Measurements from ENCODE around the gene EGLN2. TPM values are rescaled to one million over a fixed set of nuclear protein-coding genes. Genes with fewer than 3 reads are reported as not detected.
"Not testable (repeated sequence)": the region's sequence is repeated elsewhere in the genome, so short reads cannot be mapped to it uniquely, and the experiment has no call there.

EGLN2 gene
- total RNA-seq, 1 donor from 2014 or later, result 83.1 TPM

DNA sequence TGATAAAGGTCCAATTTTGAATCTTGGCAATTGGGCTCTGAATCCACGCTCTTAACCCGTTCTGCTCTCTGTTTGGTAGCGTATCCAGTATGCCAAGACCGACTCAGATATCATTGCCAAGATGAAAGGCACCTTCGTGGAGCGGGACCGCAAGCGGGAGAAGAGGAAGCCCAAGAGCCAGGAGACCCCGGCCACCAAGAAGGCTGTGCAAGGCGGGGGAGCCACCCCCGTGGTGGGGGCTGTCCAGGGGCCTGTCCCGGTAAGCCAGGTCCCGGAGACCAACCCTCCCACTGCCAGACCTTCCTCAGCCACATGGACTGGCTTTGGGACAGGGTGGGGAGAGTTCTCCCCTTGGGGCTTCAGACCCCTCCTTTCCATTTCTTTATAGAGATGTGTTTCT lies 39.6 kb upstream of the EGLN2 start:
- Mint-ChIP-seq H3K27ac (ENCODE audit: unreplicated experiment) (no peak overlapping the region), H3K4me1 (ENCODE audit: low read depth) (peaks cover 15% of the 10 kb centered on the region), H3K36me3 (ENCODE audit: low read depth) (peaks cover 47% of the 10 kb centered on the region), H3K4me3 (ENCODE audit: unreplicated experiment) (no peak overlapping the region), H3K27me3 (ENCODE audit: low read depth) (no peaks in the 10 kb centered on the region), H3K9me3 (ENCODE audit: low read depth) (no peaks in the 10 kb centered on the region)
- TF ChIP-seq, protein P1, sequence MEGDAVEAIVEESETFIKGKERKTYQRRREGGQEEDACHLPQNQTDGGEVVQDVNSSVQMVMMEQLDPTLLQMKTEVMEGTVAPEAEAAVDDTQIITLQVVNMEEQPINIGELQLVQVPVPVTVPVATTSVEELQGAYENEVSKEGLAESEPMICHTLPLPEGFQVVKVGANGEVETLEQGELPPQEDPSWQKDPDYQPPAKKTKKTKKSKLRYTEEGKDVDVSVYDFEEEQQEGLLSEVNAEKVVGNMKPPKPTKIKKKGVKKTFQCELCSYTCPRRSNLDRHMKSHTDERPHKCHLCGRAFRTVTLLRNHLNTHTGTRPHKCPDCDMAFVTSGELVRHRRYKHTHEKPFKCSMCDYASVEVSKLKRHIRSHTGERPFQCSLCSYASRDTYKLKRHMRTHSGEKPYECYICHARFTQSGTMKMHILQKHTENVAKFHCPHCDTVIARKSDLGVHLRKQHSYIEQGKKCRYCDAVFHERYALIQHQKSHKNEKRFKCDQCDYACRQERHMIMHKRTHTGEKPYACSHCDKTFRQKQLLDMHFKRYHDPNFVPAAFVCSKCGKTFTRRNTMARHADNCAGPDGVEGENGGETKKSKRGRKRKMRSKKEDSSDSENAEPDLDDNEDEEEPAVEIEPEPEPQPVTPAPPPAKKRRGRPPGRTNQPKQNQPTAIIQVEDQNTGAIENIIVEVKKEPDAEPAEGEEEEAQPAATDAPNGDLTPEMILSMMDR (IDR thresholded peaks at IDR 0.05), result no peak
- DNase-seq (ENCODE audit: low spot score), result no peak

DNA sequence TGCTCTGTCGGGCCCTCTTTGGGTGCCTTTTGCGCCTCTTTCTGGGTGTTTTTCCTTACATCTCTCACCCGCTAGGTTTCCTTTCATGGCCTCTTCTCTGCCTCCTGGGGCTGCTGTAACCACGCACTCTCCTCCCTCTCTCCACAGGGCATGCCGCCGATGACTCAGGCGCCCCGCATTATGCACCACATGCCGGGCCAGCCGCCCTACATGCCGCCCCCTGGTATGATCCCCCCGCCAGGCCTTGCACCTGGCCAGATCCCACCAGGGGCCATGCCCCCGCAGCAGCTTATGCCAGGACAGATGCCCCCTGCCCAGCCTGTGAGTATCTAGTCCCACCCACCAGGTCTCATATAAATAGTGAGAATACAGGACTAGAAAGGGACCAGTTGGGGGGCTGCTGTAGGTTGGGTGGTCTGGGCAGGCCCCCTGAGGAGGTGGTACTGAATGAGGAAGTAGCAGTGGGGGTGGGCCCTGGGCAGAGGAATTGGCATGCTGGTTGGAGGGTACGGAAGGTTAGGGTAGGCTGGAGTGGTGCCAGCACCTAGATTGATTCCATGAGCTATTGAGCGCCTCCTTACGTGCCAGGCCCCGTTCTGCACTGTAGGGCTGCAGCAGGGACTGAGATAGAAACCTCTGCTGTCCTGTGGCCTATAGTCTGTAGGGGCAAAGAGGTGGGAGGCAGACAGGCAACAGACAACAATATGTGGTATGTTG lies 36.1 kb upstream of the EGLN2 start:
- no peak for DNase-seq (ENCODE audit: low spot score)
- H3K4me3 Mint-ChIP-seq (ENCODE audit: unreplicated experiment), result no peak overlapping the region
- H3K27me3 Mint-ChIP-seq (ENCODE audit: low read depth), result no peaks in the 10 kb centered on the region
- no peaks in the 10 kb centered on the region for H3K4me1 Mint-ChIP-seq (ENCODE audit: low read depth)
- TF ChIP-seq, protein P1 (IDR thresholded peaks at IDR 0.05), result no peak
- no peaks in the 10 kb centered on the region for H3K9me3 Mint-ChIP-seq (ENCODE audit: low read depth)
- peaks cover 51% of the 10 kb centered on the region for H3K36me3 Mint-ChIP-seq (ENCODE audit: low read depth)
- H3K27ac Mint-ChIP-seq (ENCODE audit: unreplicated experiment), result no peak overlapping the region

DNA sequence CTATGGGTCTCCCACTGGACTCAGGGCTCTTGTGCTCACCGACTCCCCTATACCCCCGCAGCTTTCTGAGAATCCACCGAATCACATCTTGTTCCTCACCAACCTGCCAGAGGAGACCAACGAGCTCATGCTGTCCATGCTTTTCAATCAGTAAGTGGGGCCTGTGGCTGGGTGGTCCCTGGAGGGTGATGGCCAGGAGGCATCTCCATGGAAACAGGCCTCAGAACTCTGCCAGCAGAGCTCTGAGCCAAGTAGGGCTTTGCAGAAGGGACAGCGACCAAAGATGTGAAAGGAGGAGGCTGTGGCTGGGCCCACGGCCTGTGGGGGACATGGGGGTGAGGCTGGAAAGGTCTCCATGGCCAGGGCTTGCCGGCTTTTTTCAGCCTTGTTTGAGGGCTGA lies 35.5 kb upstream of the EGLN2 start:
- no peak overlapping the region for H3K4me3 Mint-ChIP-seq (ENCODE audit: unreplicated experiment)
- no peak overlapping the region for H3K27ac Mint-ChIP-seq (ENCODE audit: unreplicated experiment)
- H3K4me1 Mint-ChIP-seq (ENCODE audit: low read depth), result no peaks in the 10 kb centered on the region
- peaks cover 47% of the 10 kb centered on the region for H3K36me3 Mint-ChIP-seq (ENCODE audit: low read depth)
- H3K9me3 Mint-ChIP-seq (ENCODE audit: low read depth), result no peaks in the 10 kb centered on the region
- H3K27me3 Mint-ChIP-seq (ENCODE audit: low read depth), result no peaks in the 10 kb centered on the region
- DNase-seq (ENCODE audit: low spot score), result no peak
- TF ChIP-seq, protein P1 (IDR thresholded peaks at IDR 0.05), result no peak

DNA sequence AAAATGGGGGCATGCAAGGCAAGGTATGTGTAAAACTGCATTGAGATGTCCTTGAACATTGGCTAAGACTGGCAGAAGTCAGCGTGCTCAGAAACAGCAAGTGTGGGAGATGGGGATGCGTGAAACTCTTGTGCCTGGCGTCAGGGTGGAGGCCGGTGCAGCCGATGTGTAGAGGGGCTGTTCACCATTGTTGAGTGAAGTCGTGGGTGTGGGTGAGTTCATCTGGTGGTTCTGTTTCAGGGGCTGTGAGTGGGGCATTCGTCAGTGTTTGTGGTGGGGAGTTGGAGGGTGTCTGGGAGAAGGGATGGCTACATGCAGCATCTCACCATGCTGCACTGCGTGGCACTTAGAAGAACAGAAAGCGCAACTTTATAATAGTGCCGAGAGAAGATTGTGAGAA lies 35.0 kb upstream of the EGLN2 start:
- DNase-seq (ENCODE audit: low spot score), result no peak
- no peaks in the 10 kb centered on the region for H3K9me3 Mint-ChIP-seq (ENCODE audit: low read depth)
- TF ChIP-seq, protein P1 (IDR thresholded peaks at IDR 0.05), result no peak
- H3K27me3 Mint-ChIP-seq (ENCODE audit: low read depth), result no peaks in the 10 kb centered on the region
- no peak overlapping the region for H3K27ac Mint-ChIP-seq (ENCODE audit: unreplicated experiment)
- H3K36me3 Mint-ChIP-seq (ENCODE audit: low read depth), result peaks cover 47% of the 10 kb centered on the region
- H3K4me3 Mint-ChIP-seq (ENCODE audit: unreplicated experiment), result no peak overlapping the region
- H3K4me1 Mint-ChIP-seq (ENCODE audit: low read depth), result no peaks in the 10 kb centered on the region

DNA sequence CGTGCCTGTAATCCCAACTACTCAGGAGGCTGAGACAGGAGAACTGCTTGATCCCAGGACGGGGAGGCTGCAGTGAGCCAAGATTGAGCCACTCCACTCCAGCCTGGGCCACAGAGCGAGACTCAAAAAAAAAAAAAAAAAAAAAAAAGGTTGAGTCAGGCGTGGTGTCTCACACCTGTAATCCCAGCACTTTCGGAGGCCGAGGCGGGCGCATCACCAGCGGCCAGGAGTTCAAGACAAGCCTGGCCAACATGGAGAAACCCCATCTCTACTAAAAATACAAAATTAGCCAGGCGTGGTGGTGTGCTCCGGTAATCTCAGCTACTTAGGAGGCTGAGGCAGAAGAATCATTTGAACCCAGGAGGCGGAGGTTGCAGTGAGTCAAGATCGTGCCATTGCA lies 32.6 kb upstream of the EGLN2 start:
- H3K27ac Mint-ChIP-seq (ENCODE audit: unreplicated experiment); H3K4me3 Mint-ChIP-seq (ENCODE audit: unreplicated experiment); DNase-seq (ENCODE audit: low spot score); H3K4me1 Mint-ChIP-seq (ENCODE audit: low read depth); H3K27me3 Mint-ChIP-seq (ENCODE audit: low read depth); H3K9me3 Mint-ChIP-seq (ENCODE audit: low read depth): not testable (repeated sequence)
- H3K36me3 Mint-ChIP-seq (ENCODE audit: low read depth), result peaks cover 31% of the 10 kb centered on the region

DNA sequence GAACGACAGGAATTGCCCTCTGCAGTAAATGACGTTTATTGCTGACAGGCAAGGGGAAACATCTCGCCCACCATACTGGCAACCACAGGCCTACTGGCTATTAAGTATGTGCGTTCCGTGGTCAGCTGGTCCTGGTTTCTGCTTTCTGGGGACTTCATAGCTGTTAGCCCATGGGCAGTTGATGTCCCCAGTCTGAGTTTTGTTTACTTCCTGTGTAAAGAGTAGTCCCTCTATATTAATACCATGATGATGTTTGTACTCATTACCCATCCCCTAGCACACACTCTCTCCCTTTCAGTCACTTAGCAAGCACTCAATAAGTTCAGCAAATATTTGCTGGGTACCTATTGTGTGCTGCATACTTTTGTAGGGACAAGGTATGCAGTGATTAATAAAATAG lies 30.1 kb upstream of the EGLN2 start:
- DNase-seq (ENCODE audit: low spot score), result no peak
- TF ChIP-seq, protein P1 (IDR thresholded peaks at IDR 0.05), result no peak
- no peaks in the 10 kb centered on the region for H3K27me3 Mint-ChIP-seq (ENCODE audit: low read depth)

DNA sequence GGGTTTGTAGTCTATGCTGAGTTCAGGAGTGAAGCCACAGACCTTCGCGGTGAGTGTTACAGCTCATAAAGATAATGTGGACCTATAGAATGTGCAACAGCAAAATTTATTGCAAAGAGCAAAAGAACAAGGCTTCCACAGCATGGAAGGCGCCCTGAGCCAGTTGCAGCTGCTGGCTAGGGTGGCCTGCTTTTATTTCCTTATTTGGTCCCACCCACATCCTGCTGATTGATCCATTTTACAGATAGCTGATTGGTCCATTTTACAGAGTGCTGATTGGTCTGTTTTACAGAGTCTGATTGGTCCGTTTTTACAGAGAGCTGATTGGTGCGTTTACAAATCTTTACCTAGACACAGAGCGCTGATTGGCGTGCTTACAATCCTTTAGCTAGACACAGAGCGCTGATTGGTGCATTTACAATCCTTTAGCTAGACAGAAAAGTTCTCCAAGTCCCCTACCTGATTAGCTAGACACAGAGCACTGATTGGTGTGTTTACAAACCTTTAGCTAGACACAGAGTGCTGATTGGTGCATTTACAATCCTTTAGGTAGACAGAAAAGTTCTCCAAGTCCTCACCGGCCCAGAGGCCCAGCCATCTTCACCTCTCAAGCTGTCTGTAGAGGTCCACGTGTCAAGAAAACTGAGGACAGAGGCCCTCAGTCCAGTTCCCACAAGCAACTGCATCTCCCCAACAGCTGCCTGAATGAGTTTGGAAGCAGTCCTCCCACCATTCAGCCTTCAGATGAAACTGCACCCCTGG lies 27.7 kb upstream of the EGLN2 start:
- not testable (repeated sequence) for H3K27ac Mint-ChIP-seq (ENCODE audit: unreplicated experiment); H3K36me3 Mint-ChIP-seq (ENCODE audit: low read depth); DNase-seq (ENCODE audit: low spot score); H3K4me3 Mint-ChIP-seq (ENCODE audit: unreplicated experiment); H3K27me3 Mint-ChIP-seq (ENCODE audit: low read depth); H3K9me3 Mint-ChIP-seq (ENCODE audit: low read depth)
- H3K4me1 Mint-ChIP-seq (ENCODE audit: low read depth), result peaks cover 12% of the 10 kb centered on the region

More for the DNA sequence above, 30.1 kb upstream of the EGLN2 start:
- H3K36me3 Mint-ChIP-seq (ENCODE audit: low read depth), result peaks cover 15% of the 10 kb centered on the region
- H3K4me1 Mint-ChIP-seq (ENCODE audit: low read depth), result no peaks in the 10 kb centered on the region
- peaks cover 5% of the 10 kb centered on the region for H3K9me3 Mint-ChIP-seq (ENCODE audit: low read depth)
- H3K4me3 Mint-ChIP-seq (ENCODE audit: unreplicated experiment), result no peak overlapping the region
- H3K27ac Mint-ChIP-seq (ENCODE audit: unreplicated experiment), result no peak overlapping the region

Measured in chondrocyte (in vitro differentiated cells).